NK-92 (cell line): ENCODE data around the gene CALM1.

Experiments used
- DNase-seq: peaks from one replicate; lab custom pipeline; 2025; ENCODE audit not compliant: unreplicated experiment; lab: John Stamatoyannopoulos, UW

The CALM1 gene

GRCh38 chr14:90396341-90397339, at the start of gene CALM1:
TSS of gene CALM1 (plus strand) at chr14:90397029. CDS start at chr14:90397231, 202 bp downstream.
- peak; percentile 62 for DNase-seq

GRCh38 chr14:90348270-90348669, 48.6 kb upstream of the CALM1 start:
- DNase-seq = no peak

GRCh38 chr14:90349739-90350138, 47.1 kb upstream of the CALM1 start:
- DNase-seq = no peak

GRCh38 chr14:90354551-90355298, 42.1 kb upstream of the CALM1 start:
- DNase-seq = no peak

- DNase-seq = no peak
Measured at GRCh38 chr14:90355540-90356518, 41.0 kb upstream of the CALM1 start.

GRCh38 chr14:90356925-90357324, 39.9 kb upstream of the CALM1 start:
- no peak for DNase-seq

GRCh38 chr14:90358359-90358758, 38.5 kb upstream of the CALM1 start:
- no peak for DNase-seq

- DNase-seq = no peak
Measured at GRCh38 chr14:90361865-90362557, 34.8 kb upstream of the CALM1 start.

GRCh38 chr14:90362558-90362896, 34.3 kb upstream of the CALM1 start:
- no peak for DNase-seq

GRCh38 chr14:90368946-90369721, 27.7 kb upstream of the CALM1 start:
- no peak for DNase-seq

GRCh38 chr14:90373887-90374286, 22.9 kb upstream of the CALM1 start:
- DNase-seq = no peak

GRCh38 chr14:90374813-90375212, 22.0 kb upstream of the CALM1 start:
- DNase-seq = no peak

GRCh38 chr14:90375934-90376333, 20.9 kb upstream of the CALM1 start:
- DNase-seq = no peak

- DNase-seq = no peak
Measured at GRCh38 chr14:90378249-90378648, 18.6 kb upstream of the CALM1 start.

- no peak for DNase-seq
Measured at GRCh38 chr14:90379106-90379505, 17.7 kb upstream of the CALM1 start.

GRCh38 chr14:90381011-90381786, 15.6 kb upstream of the CALM1 start:
- no peak for DNase-seq

- no peak for DNase-seq
Measured at GRCh38 chr14:90381999-90382451, 14.8 kb upstream of the CALM1 start.

- no peak for DNase-seq
Measured at GRCh38 chr14:90382491-90383125, 14.2 kb upstream of the CALM1 start.
